AG10803 (cell line): ENCODE results near the gene JARID2.

Experiments used
- DNase-seq: peaks from one replicate; pipeline ENCODE4 v3.0.0; 2010; ENCODE audit warnings: low read depth
- H3K4me3 ChIP-seq: 2 replicates; pipeline ENCODE4 v1.5.1; 2011; ENCODE audit warnings: mild to moderate bottlenecking, low read length, control low read depth
- TF ChIP-seq, protein P1 (sequence below): conservative IDR thresholded peaks from 2 replicates; pipeline ENCODE4 v1.5.1; 2011; ENCODE audit warnings: mild to moderate bottlenecking, low read length, control low read depth, inconsistent platforms

Gene JARID2

DNA sequence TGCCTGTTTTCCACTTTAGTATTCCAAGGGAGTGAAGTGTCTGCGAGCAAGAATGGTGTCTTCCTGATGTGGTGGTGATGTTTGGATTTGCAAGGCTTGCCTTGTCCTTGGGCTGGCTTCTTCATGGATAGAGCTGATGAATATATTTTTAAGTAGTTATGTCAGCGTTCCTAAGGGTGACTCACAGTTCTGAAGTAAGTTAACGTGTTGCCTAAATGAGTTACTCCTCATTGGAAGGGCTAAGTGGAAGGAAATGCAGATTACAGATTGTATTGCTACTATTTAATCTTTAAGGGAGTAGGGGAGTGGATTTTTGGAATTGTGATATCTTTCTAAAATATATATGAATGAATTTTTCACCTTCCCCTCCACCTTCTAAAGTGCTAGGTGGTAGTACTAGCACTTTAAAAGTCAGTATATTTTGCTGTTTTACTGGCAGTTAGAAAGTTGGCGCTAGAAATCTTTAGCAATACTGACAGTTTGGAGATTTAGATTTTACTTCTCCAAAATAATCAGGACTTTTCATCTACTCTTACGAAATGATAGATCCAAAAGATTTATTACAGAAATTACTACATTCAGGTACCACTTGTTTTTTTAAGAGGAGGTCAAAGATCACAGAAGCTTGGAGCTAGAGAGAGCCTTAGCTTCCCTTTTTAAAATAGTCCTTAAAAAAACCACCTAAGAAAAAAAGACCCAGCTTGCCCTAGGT, 197.4 kb downstream of the JARID2 start:
- TF ChIP-seq, protein P1, sequence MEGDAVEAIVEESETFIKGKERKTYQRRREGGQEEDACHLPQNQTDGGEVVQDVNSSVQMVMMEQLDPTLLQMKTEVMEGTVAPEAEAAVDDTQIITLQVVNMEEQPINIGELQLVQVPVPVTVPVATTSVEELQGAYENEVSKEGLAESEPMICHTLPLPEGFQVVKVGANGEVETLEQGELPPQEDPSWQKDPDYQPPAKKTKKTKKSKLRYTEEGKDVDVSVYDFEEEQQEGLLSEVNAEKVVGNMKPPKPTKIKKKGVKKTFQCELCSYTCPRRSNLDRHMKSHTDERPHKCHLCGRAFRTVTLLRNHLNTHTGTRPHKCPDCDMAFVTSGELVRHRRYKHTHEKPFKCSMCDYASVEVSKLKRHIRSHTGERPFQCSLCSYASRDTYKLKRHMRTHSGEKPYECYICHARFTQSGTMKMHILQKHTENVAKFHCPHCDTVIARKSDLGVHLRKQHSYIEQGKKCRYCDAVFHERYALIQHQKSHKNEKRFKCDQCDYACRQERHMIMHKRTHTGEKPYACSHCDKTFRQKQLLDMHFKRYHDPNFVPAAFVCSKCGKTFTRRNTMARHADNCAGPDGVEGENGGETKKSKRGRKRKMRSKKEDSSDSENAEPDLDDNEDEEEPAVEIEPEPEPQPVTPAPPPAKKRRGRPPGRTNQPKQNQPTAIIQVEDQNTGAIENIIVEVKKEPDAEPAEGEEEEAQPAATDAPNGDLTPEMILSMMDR, result no peak
- peak; percentile 88 for DNase-seq
- H3K4me3 ChIP-seq, result no peak overlapping the region

DNA sequence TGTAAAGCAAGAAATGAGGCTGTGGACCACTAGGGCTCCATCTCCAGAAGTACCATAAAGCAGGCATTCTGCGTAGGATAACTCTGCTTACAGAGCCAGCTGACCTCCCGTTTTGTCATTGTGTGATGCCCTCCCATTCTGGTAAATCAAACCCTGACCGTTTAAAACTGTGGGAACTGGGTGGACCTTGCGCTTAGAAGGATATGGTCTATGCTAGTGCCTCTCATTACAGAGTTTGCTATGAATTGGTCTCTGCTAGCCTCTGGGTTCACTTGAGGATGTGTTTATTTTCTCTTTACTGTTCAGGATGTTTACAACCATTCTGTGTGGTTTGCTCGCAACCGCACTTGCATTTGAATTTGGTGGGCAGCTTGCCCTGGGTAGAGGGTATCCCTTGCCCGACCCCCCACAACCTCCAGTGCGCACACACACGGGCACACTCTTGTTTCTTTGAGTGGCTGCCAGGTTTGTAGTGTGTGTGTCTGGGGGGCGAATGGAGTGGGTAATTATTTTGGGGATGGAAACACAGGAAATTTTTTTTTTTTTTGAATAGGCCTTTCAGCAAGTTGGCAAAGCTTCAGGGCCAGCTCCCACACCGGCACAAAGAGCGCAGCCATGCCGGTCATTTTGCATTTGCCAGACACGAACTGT, 198.3 kb downstream of the JARID2 start:
- no peak overlapping the region for H3K4me3 ChIP-seq
- DNase-seq, result no peak

DNA sequence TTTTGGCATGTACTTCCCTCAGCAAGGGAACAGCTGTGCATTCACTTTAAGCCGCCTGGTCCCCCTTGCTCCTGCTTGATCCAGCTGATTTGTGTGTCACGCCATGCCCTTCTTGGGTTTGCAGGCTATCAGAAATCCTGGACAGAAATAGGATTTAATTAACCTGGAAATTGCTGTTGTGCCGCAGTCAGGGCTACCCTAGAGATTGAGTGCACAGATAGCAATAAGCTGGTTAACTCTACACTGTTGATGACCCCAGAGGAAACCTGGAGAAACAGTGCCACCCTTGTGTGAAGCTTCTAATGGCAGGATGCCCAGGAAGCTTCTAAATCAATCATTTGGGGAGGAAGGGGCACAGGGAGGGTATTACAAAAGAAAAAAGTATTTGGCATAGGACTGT, 199.0 kb downstream of the JARID2 start:
- TF ChIP-seq, protein P1, result no peak
- H3K4me3 ChIP-seq, result no peak overlapping the region
- no peak for DNase-seq

More for the DNA sequence above, 198.3 kb downstream of the JARID2 start:
- TF ChIP-seq, protein P1, result no peak

DNA sequence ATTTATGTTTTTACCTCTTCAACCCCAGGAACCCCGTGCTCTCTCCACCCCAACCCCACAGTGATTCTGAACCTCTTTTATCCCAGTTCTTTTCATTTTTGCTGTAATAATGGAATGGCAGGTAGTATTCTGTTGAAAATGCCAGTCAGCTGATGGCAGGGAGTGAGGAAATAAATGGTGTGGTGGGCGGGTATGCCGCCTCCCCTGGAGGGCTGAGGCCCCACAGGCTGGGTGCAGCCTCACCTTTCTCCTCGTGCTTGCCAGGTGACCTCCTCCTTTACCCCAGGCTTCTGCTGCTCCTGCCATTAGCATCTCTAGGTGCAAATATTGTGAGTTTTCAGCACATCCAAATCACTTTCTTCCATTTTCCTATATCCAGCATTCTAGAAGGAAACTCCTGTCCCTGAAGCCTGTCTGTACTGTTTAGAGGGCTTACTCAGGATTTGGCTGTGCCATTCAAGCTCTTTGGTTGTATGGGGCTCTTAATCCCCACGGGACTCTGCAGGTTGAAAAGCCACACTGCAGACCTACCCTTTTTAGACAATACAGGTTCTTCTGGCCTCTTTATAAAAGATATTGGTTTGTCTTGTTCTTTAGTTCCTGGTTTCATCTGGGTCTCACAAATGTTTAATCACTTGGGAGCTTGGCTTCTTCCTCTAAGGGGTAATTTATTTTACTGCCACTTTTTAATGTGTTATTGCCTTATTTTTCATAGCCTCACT, 201.8 kb downstream of the JARID2 start:
- TF ChIP-seq, protein P1, result no peak
- no peak for DNase-seq
- no peak overlapping the region for H3K4me3 ChIP-seq

DNA sequence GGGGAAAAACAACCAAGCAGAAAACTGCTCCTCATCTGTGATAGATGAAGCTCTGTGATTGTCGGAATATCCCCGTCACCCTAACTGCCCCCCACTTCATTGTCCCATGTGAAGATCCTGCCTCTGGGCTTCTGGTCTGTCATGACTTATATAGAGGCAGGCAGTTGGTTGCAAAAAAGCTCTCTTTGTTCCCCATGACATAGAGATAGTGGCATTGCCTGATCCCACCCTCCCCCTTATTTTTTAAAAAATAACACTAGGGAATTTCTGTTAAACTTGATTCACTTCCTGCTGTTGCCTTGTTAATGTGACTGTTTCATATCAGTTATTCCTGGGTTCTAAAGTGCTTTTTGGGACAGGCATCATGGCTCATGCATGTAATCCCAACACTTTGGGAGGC, 203.1 kb downstream of the JARID2 start:
- no peak for DNase-seq
- no peak overlapping the region for H3K4me3 ChIP-seq
- TF ChIP-seq, protein P1, result no peak

DNA sequence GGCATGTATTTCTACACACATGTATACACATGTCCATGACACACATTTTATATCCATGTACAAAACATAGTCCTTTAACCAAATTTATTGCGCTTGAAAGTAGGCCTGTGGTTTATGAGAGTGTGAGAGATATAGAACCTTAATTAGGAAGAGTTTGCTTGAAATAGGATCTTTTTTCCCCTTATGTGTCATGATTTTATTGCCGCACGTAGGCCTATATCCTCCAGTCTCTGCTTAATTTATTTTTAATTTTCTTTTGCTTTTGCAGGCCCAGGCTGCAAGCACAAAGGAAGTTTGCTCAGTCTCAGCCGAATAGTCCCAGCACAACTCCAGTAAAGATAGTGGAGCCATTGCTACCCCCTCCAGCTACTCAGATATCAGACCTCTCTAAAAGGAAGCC, 205.9 kb downstream of the JARID2 start:
- H3K4me3 ChIP-seq, result no peak overlapping the region
- DNase-seq, result no peak
- TF ChIP-seq, protein P1, result no peak
